GM12801 (cell line): ENCODE measurements around the gene CPEB1.

Source experiments
- CTCF ChIP-seq: IDR thresholded peaks from one replicate; pipeline ENCODE4 v1.5.1; 2011; ENCODE audit warnings: control low read depth; ENCODE audit not compliant: insufficient read length; ENCODE audit errors: extremely low read depth

CPEB1 gene

DNA sequence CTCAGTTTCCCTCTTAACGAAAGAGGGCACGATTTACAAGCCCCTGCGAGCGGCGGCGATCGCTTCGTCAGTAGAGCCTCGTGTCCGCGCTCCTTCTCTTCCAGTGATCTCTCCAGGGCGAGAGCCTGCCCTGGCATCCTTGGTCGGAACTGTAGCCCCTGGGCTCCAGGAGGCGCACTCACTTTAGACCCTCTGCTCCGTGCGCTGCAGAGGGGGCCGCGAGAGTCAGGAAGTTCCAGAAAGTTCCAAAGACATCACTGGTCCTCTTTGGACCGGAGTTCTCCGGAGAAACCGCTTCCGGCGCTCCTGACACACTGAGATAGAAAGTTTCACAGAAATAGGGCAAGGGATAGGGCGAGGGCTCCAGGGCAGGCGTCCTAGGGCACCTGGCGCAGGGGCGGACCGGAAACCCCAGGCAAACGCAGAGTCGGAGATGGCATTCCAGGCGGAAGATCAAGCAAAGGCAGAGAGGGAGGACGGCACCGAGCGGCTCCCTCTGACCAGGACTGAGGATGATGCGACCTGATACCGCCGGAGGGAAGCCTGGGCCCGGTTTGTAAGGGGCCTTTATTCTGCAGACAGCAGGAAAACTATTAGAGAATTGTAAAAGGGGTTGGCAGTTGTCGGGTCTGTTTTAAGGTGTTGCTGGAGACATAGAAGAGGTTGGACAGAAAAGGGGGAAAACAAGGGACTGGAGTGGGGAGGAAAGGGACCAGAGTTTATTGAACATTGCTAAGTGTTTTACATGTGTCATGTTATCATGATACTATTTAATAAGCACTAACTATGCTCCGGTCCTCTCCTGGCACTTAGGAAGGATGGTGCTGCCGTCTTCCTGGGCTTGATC lies 1.3 kb upstream of the CPEB1 start:
- TF ChIP-seq CTCF: no peak

DNA sequence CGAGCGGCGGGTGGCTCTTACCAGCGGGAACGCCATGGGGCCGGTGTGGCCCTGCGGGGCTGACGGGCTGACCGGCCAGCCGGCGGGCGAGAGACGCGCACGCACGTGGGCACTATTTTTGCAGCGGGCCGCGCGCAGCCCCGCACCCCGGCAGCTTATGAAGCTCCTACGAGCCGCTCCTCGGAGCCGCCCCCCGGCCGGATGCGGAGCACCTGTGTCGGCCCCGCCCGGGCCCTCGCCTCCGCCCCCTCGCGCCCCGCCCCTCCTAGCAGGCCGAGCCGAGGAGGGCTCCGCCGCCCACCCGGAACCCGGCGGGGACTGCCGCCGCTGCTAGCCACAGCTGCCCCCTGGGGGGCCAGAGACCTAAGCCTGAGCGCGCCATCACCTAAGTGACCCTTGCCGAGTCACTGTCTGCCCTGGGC lies 683 bp upstream of the CPEB1 start:
- TF ChIP-seq CTCF: no peak

GRCh38 chr15:82646250-82647044 lies 716 bp downstream of the CPEB1 start:
- no peak for TF ChIP-seq CTCF

- no peak for TF ChIP-seq CTCF
Measured at GRCh38 chr15:82643992-82644391, 3.2 kb downstream of the CPEB1 start.

- TF ChIP-seq CTCF: no peak
Measured at GRCh38 chr15:82642656-82643055, 4.5 kb downstream of the CPEB1 start.

DNA sequence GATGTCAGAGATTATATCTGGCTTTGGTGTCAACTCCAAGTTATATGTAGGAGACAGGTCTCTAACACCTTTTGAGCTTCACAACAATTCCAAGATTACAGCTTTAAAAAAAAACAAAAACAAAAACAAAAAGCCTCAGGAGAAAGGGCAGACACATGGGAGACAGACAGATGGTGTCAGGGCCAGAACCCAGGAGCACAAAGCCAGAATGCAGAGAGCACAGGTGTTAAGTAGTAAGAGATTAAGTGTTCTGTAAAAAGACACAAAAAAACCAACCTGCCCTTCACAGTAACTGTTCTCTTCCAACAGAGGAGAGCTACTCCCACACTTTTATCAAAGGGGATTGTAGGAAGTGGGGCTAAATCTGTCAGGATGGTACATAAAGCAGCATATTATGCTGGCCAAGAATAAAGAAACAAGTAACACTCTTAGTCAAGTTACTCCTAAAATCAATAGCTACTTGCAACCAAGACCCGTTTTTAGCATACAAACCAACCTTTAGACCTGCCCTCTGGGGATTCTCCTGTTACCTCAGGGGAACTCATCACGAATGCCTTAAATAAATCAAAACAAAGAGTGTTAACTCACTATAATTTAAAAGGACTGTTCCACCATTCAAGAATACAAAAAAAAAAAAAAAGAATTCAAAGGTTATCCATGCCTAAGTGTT lies 5.9 kb downstream of the CPEB1 start:
- TF ChIP-seq CTCF: no peak

DNA sequence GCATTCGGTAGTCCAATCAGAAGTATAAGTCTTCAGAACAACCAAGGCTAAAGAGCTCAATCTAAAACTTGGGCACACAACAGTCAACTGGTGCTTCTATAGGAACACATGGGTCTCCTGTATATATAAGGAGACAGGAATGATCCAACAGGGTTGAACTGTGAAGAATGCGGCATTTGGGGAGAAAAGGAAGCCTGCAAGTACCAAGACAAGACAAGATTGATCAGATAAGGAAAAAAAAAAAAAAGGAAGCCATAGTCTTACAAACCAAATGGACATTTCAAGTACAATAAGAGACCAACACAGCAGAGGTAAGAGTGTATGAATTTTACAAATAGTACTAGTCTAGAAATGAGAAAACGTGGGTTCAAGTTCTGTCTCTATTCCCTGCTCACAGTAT lies 6.5 kb downstream of the CPEB1 start:
- no peak for TF ChIP-seq CTCF
